ENCODE data around the gene KCTD14.
"Not testable (repeated sequence)": the region's sequence is repeated elsewhere in the genome, so short reads cannot be mapped to it uniquely, and the experiment has no call there.

The KCTD14 gene

DNA sequence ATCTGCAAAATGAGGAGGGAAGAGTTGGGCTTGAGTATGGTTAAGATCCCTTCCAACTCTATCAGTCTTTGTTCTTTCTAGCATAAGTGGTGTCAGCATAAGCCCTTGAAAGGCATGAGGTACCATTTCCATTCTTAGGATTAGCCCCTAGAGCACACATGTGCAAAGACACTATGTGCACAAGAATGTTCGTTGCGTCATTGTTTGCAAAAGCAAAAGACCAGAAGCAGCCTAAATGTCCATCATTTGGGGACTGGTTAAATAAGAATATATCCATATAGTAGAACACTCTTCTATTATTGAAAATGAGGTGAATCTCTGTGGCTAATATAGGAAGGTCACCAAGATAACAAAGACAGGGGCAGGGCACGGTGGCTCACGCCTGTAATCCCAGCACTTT is 10.0 kb upstream of the KCTD14 start:
- Histone ChIP-seq H3K36me3 (ENCODE audit: control insufficient read depth, insufficient read depth, low read length) (no peaks in the 10 kb centered on the region), H3K4me1 (ENCODE audit: control insufficient read depth, insufficient read depth, low read length) (no peaks in the 10 kb centered on the region), H3K9me3 (ENCODE audit: control insufficient read depth, insufficient read depth, low read length) (no peaks in the 10 kb centered on the region)

GRCh38 chr11:78032090-78032489 is 9.0 kb upstream of the KCTD14 start:
- Histone ChIP-seq H3K27me3 (ENCODE audit: control insufficient read depth, insufficient read depth, low read length) (no peaks in the 10 kb centered on the region), H3K36me3 (ENCODE audit: control insufficient read depth, insufficient read depth, low read length) (no peaks in the 10 kb centered on the region), H3K4me1 (ENCODE audit: control insufficient read depth, insufficient read depth, low read length) (no peaks in the 10 kb centered on the region), H3K4me3 (ENCODE audit: low read depth, low read length) (no peak overlapping the region), H3K9ac (ENCODE audit: low read depth, low read length) (no peak overlapping the region), H3K9me3 (ENCODE audit: control insufficient read depth, insufficient read depth, low read length) (no peaks in the 10 kb centered on the region)

More for the DNA sequence above, 10.0 kb upstream of the KCTD14 start:
- Histone ChIP-seq H3K4me3 (ENCODE audit: low read depth, low read length) (no peak overlapping the region), H3K27me3 (ENCODE audit: control insufficient read depth, insufficient read depth, low read length) (no peaks in the 10 kb centered on the region), H3K9ac (ENCODE audit: low read depth, low read length) (no peak overlapping the region)

DNA sequence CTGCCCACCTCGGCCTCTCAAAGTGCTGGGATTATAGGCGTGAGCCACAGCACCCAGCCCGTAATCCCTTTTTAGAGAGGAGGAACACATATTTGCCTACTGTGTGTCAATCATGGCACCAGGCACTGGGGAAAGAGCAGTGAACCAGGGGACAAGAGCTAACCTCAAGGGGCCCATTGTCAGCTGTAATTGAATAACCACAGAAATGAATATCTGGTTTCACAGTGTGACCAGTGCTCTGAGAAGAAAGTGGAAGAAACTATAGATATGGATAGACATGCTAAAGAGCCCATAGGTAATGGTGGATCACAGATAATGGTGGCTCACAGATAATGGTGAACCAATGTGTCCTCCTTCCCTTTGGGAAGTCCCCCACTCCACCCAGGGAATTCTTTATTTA is 8.6 kb upstream of the KCTD14 start:
- H3K9ac ChIP-seq (ENCODE audit: low read depth, low read length): no peak overlapping the region
- no peaks in the 10 kb centered on the region for H3K36me3 ChIP-seq (ENCODE audit: control insufficient read depth, insufficient read depth, low read length)
- H3K4me1 ChIP-seq (ENCODE audit: control insufficient read depth, insufficient read depth, low read length): no peaks in the 10 kb centered on the region
- no peak overlapping the region for H3K4me3 ChIP-seq (ENCODE audit: low read depth, low read length)
- no peaks in the 10 kb centered on the region for H3K9me3 ChIP-seq (ENCODE audit: control insufficient read depth, insufficient read depth, low read length)
- H3K27me3 ChIP-seq (ENCODE audit: control insufficient read depth, insufficient read depth, low read length): no peaks in the 10 kb centered on the region

- H3K4me1 ChIP-seq (ENCODE audit: control insufficient read depth, insufficient read depth, low read length): no peaks in the 10 kb centered on the region
- no peaks in the 10 kb centered on the region for H3K27me3 ChIP-seq (ENCODE audit: control insufficient read depth, insufficient read depth, low read length)
- no peak overlapping the region for H3K9ac ChIP-seq (ENCODE audit: low read depth, low read length)
- H3K4me3 ChIP-seq (ENCODE audit: low read depth, low read length): no peak overlapping the region
- no peaks in the 10 kb centered on the region for H3K9me3 ChIP-seq (ENCODE audit: control insufficient read depth, insufficient read depth, low read length)
- no peaks in the 10 kb centered on the region for H3K36me3 ChIP-seq (ENCODE audit: control insufficient read depth, insufficient read depth, low read length)
Measured at GRCh38 chr11:78030429-78031325, 7.6 kb upstream of the KCTD14 start.

DNA sequence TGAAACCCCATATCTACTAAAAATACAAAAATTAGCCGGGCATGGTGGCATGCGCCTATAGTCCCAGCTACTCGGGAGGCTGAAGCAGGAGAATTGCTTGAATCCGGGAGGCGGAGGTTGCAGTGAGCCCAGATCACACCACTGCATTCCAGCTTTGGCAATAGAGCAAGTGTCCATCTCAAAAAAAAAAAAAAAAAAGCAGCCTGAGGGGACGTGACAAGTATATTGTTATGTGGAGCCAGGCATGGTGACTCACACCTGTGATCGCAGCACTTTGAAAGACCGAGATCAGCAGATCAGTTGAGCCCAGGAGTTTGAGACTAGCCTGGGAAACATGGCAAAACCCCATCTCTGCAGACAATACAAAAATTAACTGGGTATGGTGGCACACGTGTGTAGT is 5.3 kb upstream of the KCTD14 start:
- not testable (repeated sequence) for H3K4me1 ChIP-seq (ENCODE audit: control insufficient read depth, insufficient read depth, low read length); H3K9ac ChIP-seq (ENCODE audit: low read depth, low read length); H3K9me3 ChIP-seq (ENCODE audit: control insufficient read depth, insufficient read depth, low read length); H3K27me3 ChIP-seq (ENCODE audit: control insufficient read depth, insufficient read depth, low read length); H3K36me3 ChIP-seq (ENCODE audit: control insufficient read depth, insufficient read depth, low read length); H3K4me3 ChIP-seq (ENCODE audit: low read depth, low read length)

GRCh38 chr11:78027759-78028158 is 4.7 kb upstream of the KCTD14 start:
- Histone ChIP-seq H3K4me1 (ENCODE audit: control insufficient read depth, insufficient read depth, low read length) (no peaks in the 10 kb centered on the region), H3K4me3 (ENCODE audit: low read depth, low read length) (no peak overlapping the region), H3K9me3 (ENCODE audit: control insufficient read depth, insufficient read depth, low read length) (no peaks in the 10 kb centered on the region), H3K27me3 (ENCODE audit: control insufficient read depth, insufficient read depth, low read length) (no peaks in the 10 kb centered on the region), H3K36me3 (ENCODE audit: control insufficient read depth, insufficient read depth, low read length) (no peaks in the 10 kb centered on the region), H3K9ac (ENCODE audit: low read depth, low read length) (no peak overlapping the region)

- no peaks in the 10 kb centered on the region for H3K9me3 ChIP-seq (ENCODE audit: control insufficient read depth, insufficient read depth, low read length)
- no peaks in the 10 kb centered on the region for H3K36me3 ChIP-seq (ENCODE audit: control insufficient read depth, insufficient read depth, low read length)
- no peaks in the 10 kb centered on the region for H3K27me3 ChIP-seq (ENCODE audit: control insufficient read depth, insufficient read depth, low read length)
- H3K9ac ChIP-seq (ENCODE audit: low read depth, low read length): no peak overlapping the region
- H3K4me1 ChIP-seq (ENCODE audit: control insufficient read depth, insufficient read depth, low read length): peaks cover 3% of the 10 kb centered on the region
- H3K4me3 ChIP-seq (ENCODE audit: low read depth, low read length): no peak overlapping the region
Measured at GRCh38 chr11:78025378-78025777, 2.3 kb upstream of the KCTD14 start.

DNA sequence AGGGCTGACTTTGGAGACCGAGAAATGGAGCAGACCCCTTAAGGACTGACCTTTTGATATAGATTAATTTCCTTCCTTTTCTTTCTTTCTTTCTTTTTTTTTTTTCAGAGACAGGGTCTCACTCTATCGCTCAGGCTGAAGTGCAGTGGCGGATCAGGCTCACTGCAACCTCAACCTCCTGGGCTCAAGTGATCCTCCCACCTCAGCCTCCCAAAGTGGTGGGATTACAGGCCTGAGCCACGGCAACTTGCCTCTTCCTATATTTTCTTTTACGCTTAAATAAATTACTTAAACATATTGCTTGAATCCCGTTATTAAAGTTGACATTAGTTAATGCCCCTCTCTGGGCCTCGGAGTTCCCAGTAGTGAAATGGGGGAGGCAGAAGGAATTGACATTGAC is 350 bp upstream of the KCTD14 start:
- peaks cover 6% of the 10 kb centered on the region for H3K4me1 ChIP-seq (ENCODE audit: control insufficient read depth, insufficient read depth, low read length)
- no peaks in the 10 kb centered on the region for H3K27me3 ChIP-seq (ENCODE audit: control insufficient read depth, insufficient read depth, low read length)
- H3K9ac ChIP-seq (ENCODE audit: low read depth, low read length): no peak overlapping the region
- H3K9me3 ChIP-seq (ENCODE audit: control insufficient read depth, insufficient read depth, low read length): no peaks in the 10 kb centered on the region
- H3K36me3 ChIP-seq (ENCODE audit: control insufficient read depth, insufficient read depth, low read length): no peaks in the 10 kb centered on the region
- peak overlapping the region; percentile 60 for H3K4me3 ChIP-seq (ENCODE audit: low read depth, low read length)

GRCh38 chr11:78021611-78022010 is 1.5 kb downstream of the KCTD14 start:
- Histone ChIP-seq H3K9me3 (ENCODE audit: control insufficient read depth, insufficient read depth, low read length) (no peaks in the 10 kb centered on the region), H3K27me3 (ENCODE audit: control insufficient read depth, insufficient read depth, low read length) (no peaks in the 10 kb centered on the region), H3K9ac (ENCODE audit: low read depth, low read length) (no peak overlapping the region), H3K36me3 (ENCODE audit: control insufficient read depth, insufficient read depth, low read length) (peaks cover 4% of the 10 kb centered on the region), H3K4me1 (ENCODE audit: control insufficient read depth, insufficient read depth, low read length) (peaks cover 6% of the 10 kb centered on the region), H3K4me3 (ENCODE audit: low read depth, low read length) (no peak overlapping the region)

GRCh38 chr11:78020246-78020645 is 2.8 kb downstream of the KCTD14 start:
- H3K9me3 ChIP-seq (ENCODE audit: control insufficient read depth, insufficient read depth, low read length): no peaks in the 10 kb centered on the region
- H3K27me3 ChIP-seq (ENCODE audit: control insufficient read depth, insufficient read depth, low read length): no peaks in the 10 kb centered on the region
- H3K36me3 ChIP-seq (ENCODE audit: control insufficient read depth, insufficient read depth, low read length): peaks cover 10% of the 10 kb centered on the region
- no peak overlapping the region for H3K9ac ChIP-seq (ENCODE audit: low read depth, low read length)
- no peak overlapping the region for H3K4me3 ChIP-seq (ENCODE audit: low read depth, low read length)
- peaks cover 6% of the 10 kb centered on the region for H3K4me1 ChIP-seq (ENCODE audit: control insufficient read depth, insufficient read depth, low read length)

DNA sequence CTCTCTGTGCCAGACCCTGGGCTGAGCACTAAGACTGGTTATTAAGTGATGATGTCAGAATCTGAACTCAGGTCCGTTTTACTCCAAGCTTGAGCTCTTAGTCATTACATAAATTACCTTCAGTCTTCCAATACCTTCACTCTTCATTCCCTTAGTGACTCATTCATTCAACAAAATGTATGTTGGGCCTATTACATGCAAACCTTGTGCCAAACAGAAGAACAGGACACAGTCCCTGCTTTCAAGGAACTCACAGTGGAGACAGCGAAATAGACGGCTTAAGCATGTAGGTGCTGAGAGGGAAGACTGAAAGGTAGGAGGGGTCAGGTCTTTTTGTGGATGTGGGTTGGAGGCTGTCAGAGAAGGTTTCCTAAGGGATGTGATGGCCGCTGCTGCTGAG is 3.3 kb downstream of the KCTD14 start:
- H3K9ac ChIP-seq (ENCODE audit: low read depth, low read length): no peak overlapping the region
- no peaks in the 10 kb centered on the region for H3K9me3 ChIP-seq (ENCODE audit: control insufficient read depth, insufficient read depth, low read length)
- peaks cover 6% of the 10 kb centered on the region for H3K4me1 ChIP-seq (ENCODE audit: control insufficient read depth, insufficient read depth, low read length)
- H3K27me3 ChIP-seq (ENCODE audit: control insufficient read depth, insufficient read depth, low read length): no peaks in the 10 kb centered on the region
- H3K4me3 ChIP-seq (ENCODE audit: low read depth, low read length): no peak overlapping the region
- peaks cover 10% of the 10 kb centered on the region for H3K36me3 ChIP-seq (ENCODE audit: control insufficient read depth, insufficient read depth, low read length)

GRCh38 chr11:78015878-78016277 is 7.2 kb downstream of the KCTD14 start:
- H3K27me3 ChIP-seq (ENCODE audit: control insufficient read depth, insufficient read depth, low read length): no peaks in the 10 kb centered on the region
- H3K36me3 ChIP-seq (ENCODE audit: control insufficient read depth, insufficient read depth, low read length): peaks cover 10% of the 10 kb centered on the region
- H3K4me3 ChIP-seq (ENCODE audit: low read depth, low read length): no peak overlapping the region
- H3K4me1 ChIP-seq (ENCODE audit: control insufficient read depth, insufficient read depth, low read length): peaks cover 3% of the 10 kb centered on the region
- no peak overlapping the region for H3K9ac ChIP-seq (ENCODE audit: low read depth, low read length)
- no peaks in the 10 kb centered on the region for H3K9me3 ChIP-seq (ENCODE audit: control insufficient read depth, insufficient read depth, low read length)
